GM12878 (cell line): ENCODE data around the gene HOXD1.

Experiments
- BACH1 ChIP-seq: fragments of 450-650 bp; IDR thresholded peaks from 2 replicates; pipeline ENCODE4 v1.6.1; 2017; ENCODE audit warnings: mild to moderate bottlenecking, borderline replicate concordance
- FOS ChIP-seq: IDR thresholded peaks from 3 replicates; pipeline ENCODE4 v1.6.1; 2011; ENCODE audit warnings: borderline replicate concordance; ENCODE audit not compliant: insufficient read length; ENCODE audit errors: extremely low read depth
- POLR2AphosphoS5 ChIP-seq: IDR thresholded peaks from 2 replicates; pipeline ENCODE4 v1.6.1; 2011; ENCODE audit warnings: mild to moderate bottlenecking, low read length, inconsistent platforms
- TF ChIP-seq, protein P1 (sequence below), 3 experiments: IDR thresholded peaks in 2 of 3; conservative IDR thresholded peaks in 1 of 3; 2 replicates each; pipeline ENCODE4 v1.5.1; 2011; ENCODE audit warnings: low read depth in 3 of 3, low read length in 3 of 3, mild to moderate bottlenecking in 3 of 3, control low read depth in 2 of 3, moderate library complexity in 2 of 3, inconsistent platforms in 1 of 3, mixed read lengths in 1 of 3; ENCODE audit not compliant: control insufficient read depth in 2 of 3, insufficient read depth in 1 of 3; ENCODE audit errors: extremely low read depth in 1 of 3

DNA sequence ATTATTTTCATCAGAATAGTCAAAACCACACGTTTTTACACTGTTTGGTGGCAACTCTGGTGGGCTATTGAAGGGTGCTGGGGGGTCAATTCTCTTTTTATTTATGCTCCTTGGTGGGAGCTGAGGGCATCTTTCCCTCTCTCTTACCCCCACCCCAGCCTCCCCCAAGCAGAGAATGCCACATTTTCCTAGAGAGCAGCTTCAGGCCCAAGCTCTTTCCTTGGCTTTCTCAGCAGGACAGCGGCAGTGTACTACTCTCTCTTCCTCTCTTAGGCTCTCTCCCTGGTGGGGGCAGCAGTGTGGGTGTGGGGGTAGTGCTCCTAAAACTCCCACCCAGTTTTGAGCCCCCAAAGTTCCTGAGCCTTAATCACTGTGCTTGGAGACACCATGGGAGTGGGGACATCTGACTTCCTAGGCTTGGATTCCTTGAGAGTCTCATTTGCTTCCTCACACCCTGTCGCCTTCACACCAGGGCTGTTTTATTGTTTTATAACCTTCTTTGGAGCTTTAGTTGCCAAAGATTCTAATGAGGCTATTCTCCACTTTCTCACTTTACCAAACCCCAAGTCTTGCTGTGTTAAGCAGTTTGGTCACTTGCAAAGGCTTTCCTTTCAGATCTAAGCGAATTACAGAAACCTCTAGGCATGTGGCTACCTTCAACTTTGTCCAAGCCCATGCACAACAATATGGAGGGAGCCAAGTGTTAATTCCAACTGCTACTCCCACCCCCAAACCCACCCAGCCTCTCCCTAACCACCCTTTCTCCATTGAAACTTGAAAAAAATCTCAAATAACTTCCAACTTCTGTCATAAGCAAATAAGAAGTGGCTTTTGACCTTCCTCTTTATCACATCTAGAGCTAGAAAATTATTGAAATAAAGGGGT, 43.1 kb upstream of the HOXD1 start:
- TF ChIP-seq, protein P1, sequence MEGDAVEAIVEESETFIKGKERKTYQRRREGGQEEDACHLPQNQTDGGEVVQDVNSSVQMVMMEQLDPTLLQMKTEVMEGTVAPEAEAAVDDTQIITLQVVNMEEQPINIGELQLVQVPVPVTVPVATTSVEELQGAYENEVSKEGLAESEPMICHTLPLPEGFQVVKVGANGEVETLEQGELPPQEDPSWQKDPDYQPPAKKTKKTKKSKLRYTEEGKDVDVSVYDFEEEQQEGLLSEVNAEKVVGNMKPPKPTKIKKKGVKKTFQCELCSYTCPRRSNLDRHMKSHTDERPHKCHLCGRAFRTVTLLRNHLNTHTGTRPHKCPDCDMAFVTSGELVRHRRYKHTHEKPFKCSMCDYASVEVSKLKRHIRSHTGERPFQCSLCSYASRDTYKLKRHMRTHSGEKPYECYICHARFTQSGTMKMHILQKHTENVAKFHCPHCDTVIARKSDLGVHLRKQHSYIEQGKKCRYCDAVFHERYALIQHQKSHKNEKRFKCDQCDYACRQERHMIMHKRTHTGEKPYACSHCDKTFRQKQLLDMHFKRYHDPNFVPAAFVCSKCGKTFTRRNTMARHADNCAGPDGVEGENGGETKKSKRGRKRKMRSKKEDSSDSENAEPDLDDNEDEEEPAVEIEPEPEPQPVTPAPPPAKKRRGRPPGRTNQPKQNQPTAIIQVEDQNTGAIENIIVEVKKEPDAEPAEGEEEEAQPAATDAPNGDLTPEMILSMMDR (IDR thresholded peaks at IDR 0.05 in 2 of 3, conservative IDR thresholded peaks at IDR 0.05 in 1 of 3; ENCODE audit: control insufficient read depth in 2 of 3, extremely low read depth in 1 of 3, insufficient read depth in 1 of 3, low read depth in 3 of 3, low read length in 3 of 3): no peak
- TF ChIP-seq BACH1 (no peak), POLR2AphosphoS5 (no peak), FOS (no peak)
